Measurements from ENCODE around the gene ZNF607.
A peak's percentile ranks its signal among the peaks of the same experiment; 100 is the strongest.
"Not testable (repeated sequence)": the region's sequence is repeated elsewhere in the genome, so short reads cannot be mapped to it uniquely, and the experiment has no call there.

The ZNF607 gene
- 13.3 to 17.8 reads per million in 2 donors for total RNA-seq

GRCh38 chr19:37719111-37719926, at the start of gene ZNF607:
ZNF607 (minus strand) TSS chr19:37719761; CDS start chr19:37711618, 8,143 bp downstream.
- peak; percentile 61 for DNase-seq

GRCh38 chr19:37763488-37763887, 43.9 kb upstream of the ZNF607 start:
- no peak for DNase-seq

GRCh38 chr19:37757683-37758082, 38.1 kb upstream of the ZNF607 start:
- DNase-seq = not testable (repeated sequence)

- DNase-seq = no peak
These were observed 18.8 kb upstream of the ZNF607 start for GRCh38 chr19:37738371-37738770.

GRCh38 chr19:37725181-37725580, 5.6 kb upstream of the ZNF607 start:
- no peak for DNase-seq

- DNase-seq = no peak
These were observed 335 bp upstream of the ZNF607 start for GRCh38 chr19:37719927-37720265.

- no peak for DNase-seq
These were observed 1.3 kb downstream of the ZNF607 start for GRCh38 chr19:37718304-37718703.

- DNase-seq = no peak
These were observed 3.4 kb downstream of the ZNF607 start for GRCh38 chr19:37716140-37716539.

GRCh38 chr19:37706052-37706605, 13.4 kb downstream of the ZNF607 start:
- no peak for DNase-seq

GRCh38 chr19:37699057-37699456, 20.5 kb downstream of the ZNF607 start:
- no peak for DNase-seq

- DNase-seq = no peak
These were observed 21.3 kb downstream of the ZNF607 start for GRCh38 chr19:37698216-37698615.

GRCh38 chr19:37695144-37695899, 24.2 kb downstream of the ZNF607 start:
- no peak for DNase-seq

GRCh38 chr19:37692956-37693620, 26.5 kb downstream of the ZNF607 start:
- DNase-seq = no peak

- peak; percentile 45 for DNase-seq
These were observed 27.6 kb downstream of the ZNF607 start for GRCh38 chr19:37691881-37692504.

- DNase-seq = no peak
These were observed 36.0 kb downstream of the ZNF607 start for GRCh38 chr19:37683520-37683919.

GRCh38 chr19:37669450-37669914, 50.1 kb downstream of the ZNF607 start:
- DNase-seq = no peak

GRCh38 chr19:37657157-37657556, 62.4 kb downstream of the ZNF607 start:
- DNase-seq = not testable (repeated sequence)

GRCh38 chr19:37655689-37656371, 63.7 kb downstream of the ZNF607 start:
- DNase-seq = peak; percentile 71

- peak; percentile 71 for DNase-seq
These were observed 64.3 kb downstream of the ZNF607 start, which contains the start of gene ZFP30 for GRCh38 chr19:37655301-37655688. ZFP30 (minus strand) TSS chr19:37655465; CDS start chr19:37647822, 7,643 bp downstream.

- no peak for DNase-seq
These were observed 64.8 kb downstream of the ZNF607 start for GRCh38 chr19:37654629-37655300.

- no peak for DNase-seq
These were observed 65.4 kb downstream of the ZNF607 start for GRCh38 chr19:37654118-37654517.
